Lower leg skin (tissue), 3 donors: ENCODE data around the gene CPXM2.

Source experiments
- POLR2A ChIP-seq, 2 donors: fragments of 450-650 bp; IDR thresholded peaks; one replicate each; pipeline ENCODE4 v1.6.1; 2016 to 2017; ENCODE audit warnings: antibody characterized with exemption in 2 of 2, mild to moderate bottlenecking in 1 of 2, moderate library complexity in 1 of 2
- TF ChIP-seq, protein P1 (sequence below), 3 donors: fragments of 450-650 bp; IDR thresholded peaks; one replicate each; pipeline ENCODE4 v1.5.1; 2016; ENCODE audit warnings: antibody characterized with exemption in 3 of 3, mild to moderate bottlenecking in 3 of 3, moderate library complexity in 2 of 3

- TF ChIP-seq, protein P1, sequence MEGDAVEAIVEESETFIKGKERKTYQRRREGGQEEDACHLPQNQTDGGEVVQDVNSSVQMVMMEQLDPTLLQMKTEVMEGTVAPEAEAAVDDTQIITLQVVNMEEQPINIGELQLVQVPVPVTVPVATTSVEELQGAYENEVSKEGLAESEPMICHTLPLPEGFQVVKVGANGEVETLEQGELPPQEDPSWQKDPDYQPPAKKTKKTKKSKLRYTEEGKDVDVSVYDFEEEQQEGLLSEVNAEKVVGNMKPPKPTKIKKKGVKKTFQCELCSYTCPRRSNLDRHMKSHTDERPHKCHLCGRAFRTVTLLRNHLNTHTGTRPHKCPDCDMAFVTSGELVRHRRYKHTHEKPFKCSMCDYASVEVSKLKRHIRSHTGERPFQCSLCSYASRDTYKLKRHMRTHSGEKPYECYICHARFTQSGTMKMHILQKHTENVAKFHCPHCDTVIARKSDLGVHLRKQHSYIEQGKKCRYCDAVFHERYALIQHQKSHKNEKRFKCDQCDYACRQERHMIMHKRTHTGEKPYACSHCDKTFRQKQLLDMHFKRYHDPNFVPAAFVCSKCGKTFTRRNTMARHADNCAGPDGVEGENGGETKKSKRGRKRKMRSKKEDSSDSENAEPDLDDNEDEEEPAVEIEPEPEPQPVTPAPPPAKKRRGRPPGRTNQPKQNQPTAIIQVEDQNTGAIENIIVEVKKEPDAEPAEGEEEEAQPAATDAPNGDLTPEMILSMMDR (IDR thresholded peaks at IDR 0.05): no peak
- no peak for TF ChIP-seq POLR2A (IDR thresholded peaks at IDR 0.05)
These were observed 47.3 kb upstream of the CPXM2 start for GRCh38 chr10:123938890-123939289.
